ENCODE measurements around the gene FKBP9. TPM values are rescaled to one million over a fixed set of nuclear protein-coding genes. Genes with fewer than 3 reads are reported as not detected.
"Not testable (repeated sequence)": the region's sequence is repeated elsewhere in the genome, so short reads cannot be mapped to it uniquely, and the experiment has no call there.

The FKBP9 gene
- total RNA-seq, 1 donor, result 420 TPM

- peaks cover 16% of the 10 kb centered on the region for H3K79me2 ChIP-seq (ENCODE audit: insufficient read depth, low read length)
Observed at GRCh38 chr7:32964461-32965159, 7.4 kb downstream of the FKBP9 start.

GRCh38 chr7:32966489-32967267, 9.4 kb downstream of the FKBP9 start:
- H3K9me3 ChIP-seq (ENCODE audit: low read depth, low read length); H3K27me3 ChIP-seq (ENCODE audit: insufficient read depth, low read length); H3K79me2 ChIP-seq (ENCODE audit: insufficient read depth, low read length); H2AFZ ChIP-seq (ENCODE audit: low read length); H4K20me1 ChIP-seq (ENCODE audit: insufficient read depth, low read length); H3K4me1 ChIP-seq (ENCODE audit: insufficient read depth, low read length); H3K4me3 ChIP-seq (ENCODE audit: insufficient read depth, low read length); DNase-seq (ENCODE audit: insufficient read length, low spot score, missing footprints); H3K4me2 ChIP-seq (ENCODE audit: insufficient read depth, low read length); H3K36me3 ChIP-seq (ENCODE audit: insufficient read depth, low read length); H3K27ac ChIP-seq (ENCODE audit: low read depth, low read length): not testable (repeated sequence)

More at GRCh38 chr7:32964461-32965159, 7.4 kb downstream of the FKBP9 start:
- peak overlapping the region; percentile 55 for H3K4me2 ChIP-seq (ENCODE audit: insufficient read depth, low read length)
- not testable (repeated sequence) for DNase-seq (ENCODE audit: insufficient read length, low spot score, missing footprints); H2AFZ ChIP-seq (ENCODE audit: low read length); H3K27me3 ChIP-seq (ENCODE audit: insufficient read depth, low read length); H3K27ac ChIP-seq (ENCODE audit: low read depth, low read length); H3K9me3 ChIP-seq (ENCODE audit: low read depth, low read length); H4K20me1 ChIP-seq (ENCODE audit: insufficient read depth, low read length); H3K36me3 ChIP-seq (ENCODE audit: insufficient read depth, low read length); H3K4me1 ChIP-seq (ENCODE audit: insufficient read depth, low read length); H3K4me3 ChIP-seq (ENCODE audit: insufficient read depth, low read length)
- peak; percentile 27 for TF ChIP-seq CTCF (IDR thresholded peaks at IDR 0.05; ENCODE audit: extremely low read depth, low read depth, low read length)

- not testable (repeated sequence) for H4K20me1 ChIP-seq (ENCODE audit: insufficient read depth, low read length); H3K4me2 ChIP-seq (ENCODE audit: insufficient read depth, low read length); H3K36me3 ChIP-seq (ENCODE audit: insufficient read depth, low read length); H3K4me3 ChIP-seq (ENCODE audit: insufficient read depth, low read length); H3K27me3 ChIP-seq (ENCODE audit: insufficient read depth, low read length); H3K27ac ChIP-seq (ENCODE audit: low read depth, low read length); DNase-seq (ENCODE audit: insufficient read length, low spot score, missing footprints); H3K79me2 ChIP-seq (ENCODE audit: insufficient read depth, low read length); H3K9me3 ChIP-seq (ENCODE audit: low read depth, low read length); H3K4me1 ChIP-seq (ENCODE audit: insufficient read depth, low read length); H2AFZ ChIP-seq (ENCODE audit: low read length)
Observed at GRCh38 chr7:32967268-32967582, 10.0 kb downstream of the FKBP9 start.

GRCh38 chr7:32971967-32972366, 14.7 kb downstream of the FKBP9 start:
- not testable (repeated sequence) for H4K20me1 ChIP-seq (ENCODE audit: insufficient read depth, low read length); H2AFZ ChIP-seq (ENCODE audit: low read length); H3K4me2 ChIP-seq (ENCODE audit: insufficient read depth, low read length); H3K9me3 ChIP-seq (ENCODE audit: low read depth, low read length); H3K27ac ChIP-seq (ENCODE audit: low read depth, low read length); H3K36me3 ChIP-seq (ENCODE audit: insufficient read depth, low read length); H3K4me3 ChIP-seq (ENCODE audit: insufficient read depth, low read length); H3K27me3 ChIP-seq (ENCODE audit: insufficient read depth, low read length); DNase-seq (ENCODE audit: insufficient read length, low spot score, missing footprints); H3K79me2 ChIP-seq (ENCODE audit: insufficient read depth, low read length); H3K4me1 ChIP-seq (ENCODE audit: insufficient read depth, low read length)

DNA sequence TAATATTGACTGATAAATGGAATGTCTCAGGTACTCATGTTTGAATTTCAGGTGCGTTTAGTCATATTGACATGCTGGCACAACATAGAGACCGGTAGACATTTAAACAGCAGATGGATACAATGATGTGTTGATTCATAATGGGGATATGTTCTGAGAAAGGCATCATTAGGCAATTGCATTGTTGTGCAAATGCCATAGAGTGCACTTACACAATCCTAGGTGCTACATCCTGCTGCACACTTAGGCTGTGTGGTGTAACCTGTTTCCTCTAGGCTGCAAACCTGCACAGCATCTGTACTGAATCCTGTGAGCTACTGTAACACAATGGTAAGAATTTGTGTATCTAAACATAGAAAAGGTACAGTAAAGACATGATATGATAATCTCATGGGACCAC, 19.9 kb downstream of the FKBP9 start:
- not testable (repeated sequence) for H3K27me3 ChIP-seq (ENCODE audit: insufficient read depth, low read length); H3K79me2 ChIP-seq (ENCODE audit: insufficient read depth, low read length); H4K20me1 ChIP-seq (ENCODE audit: insufficient read depth, low read length); H3K9me3 ChIP-seq (ENCODE audit: low read depth, low read length); DNase-seq (ENCODE audit: insufficient read length, low spot score, missing footprints); H3K36me3 ChIP-seq (ENCODE audit: insufficient read depth, low read length); H3K4me3 ChIP-seq (ENCODE audit: insufficient read depth, low read length); H3K4me1 ChIP-seq (ENCODE audit: insufficient read depth, low read length); H3K27ac ChIP-seq (ENCODE audit: low read depth, low read length); H2AFZ ChIP-seq (ENCODE audit: low read length); H3K4me2 ChIP-seq (ENCODE audit: insufficient read depth, low read length)

DNA sequence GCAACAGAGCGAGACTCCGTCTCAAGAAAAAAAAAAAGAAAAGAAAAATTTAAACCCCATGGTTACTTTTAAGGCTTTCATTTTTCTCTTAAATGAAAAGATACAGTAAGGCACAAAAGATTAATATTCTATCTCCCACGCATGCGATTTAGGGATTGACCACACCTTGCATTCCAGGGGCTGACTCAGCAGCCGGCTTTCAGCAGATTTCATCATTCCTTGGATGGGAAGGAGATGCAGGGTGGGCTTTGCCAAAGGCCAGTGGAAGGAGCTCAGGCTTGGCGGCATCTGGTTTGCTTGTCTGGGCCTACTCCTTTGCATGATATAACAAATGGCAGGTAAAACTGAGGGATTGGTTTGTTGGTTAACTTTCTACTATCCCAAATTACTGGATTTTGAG, 22.0 kb downstream of the FKBP9 start:
- peak; percentile 30 for DNase-seq (ENCODE audit: insufficient read length, low spot score, missing footprints)
- not testable (repeated sequence) for H3K27me3 ChIP-seq (ENCODE audit: insufficient read depth, low read length); H3K36me3 ChIP-seq (ENCODE audit: insufficient read depth, low read length); H3K79me2 ChIP-seq (ENCODE audit: insufficient read depth, low read length); H3K9me3 ChIP-seq (ENCODE audit: low read depth, low read length); H3K4me3 ChIP-seq (ENCODE audit: insufficient read depth, low read length); H4K20me1 ChIP-seq (ENCODE audit: insufficient read depth, low read length); H3K4me2 ChIP-seq (ENCODE audit: insufficient read depth, low read length); H2AFZ ChIP-seq (ENCODE audit: low read length); H3K27ac ChIP-seq (ENCODE audit: low read depth, low read length); H3K4me1 ChIP-seq (ENCODE audit: insufficient read depth, low read length)

GRCh38 chr7:32979902-32980301, 22.7 kb downstream of the FKBP9 start:
- H3K79me2 ChIP-seq (ENCODE audit: insufficient read depth, low read length); H4K20me1 ChIP-seq (ENCODE audit: insufficient read depth, low read length); H3K36me3 ChIP-seq (ENCODE audit: insufficient read depth, low read length); DNase-seq (ENCODE audit: insufficient read length, low spot score, missing footprints); H3K4me1 ChIP-seq (ENCODE audit: insufficient read depth, low read length); H3K9me3 ChIP-seq (ENCODE audit: low read depth, low read length); H2AFZ ChIP-seq (ENCODE audit: low read length); H3K4me3 ChIP-seq (ENCODE audit: insufficient read depth, low read length); H3K27ac ChIP-seq (ENCODE audit: low read depth, low read length); H3K4me2 ChIP-seq (ENCODE audit: insufficient read depth, low read length); H3K27me3 ChIP-seq (ENCODE audit: insufficient read depth, low read length): not testable (repeated sequence)

DNA sequence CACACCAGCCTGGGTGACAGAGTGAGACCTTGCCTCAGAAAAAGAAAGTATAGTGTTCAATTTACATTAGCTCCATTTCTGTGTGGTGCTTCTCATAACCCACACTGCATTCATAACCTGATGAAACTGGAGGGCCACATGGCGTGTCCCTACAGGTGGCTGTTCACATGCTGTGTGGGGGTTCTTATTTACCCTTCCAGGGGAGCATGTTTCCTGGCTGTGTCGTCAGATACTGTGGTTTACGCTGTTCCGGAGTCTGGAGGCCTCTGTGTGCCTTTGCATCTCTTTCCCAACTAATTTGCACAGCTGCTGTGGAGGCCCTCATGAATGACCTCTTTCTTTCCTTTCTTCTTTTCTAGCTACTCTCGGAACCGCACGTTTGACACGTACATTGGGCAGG, 30.9 kb downstream of the FKBP9 start:
- H3K4me2 ChIP-seq (ENCODE audit: insufficient read depth, low read length); H4K20me1 ChIP-seq (ENCODE audit: insufficient read depth, low read length); H3K4me3 ChIP-seq (ENCODE audit: insufficient read depth, low read length); H3K4me1 ChIP-seq (ENCODE audit: insufficient read depth, low read length); H3K27ac ChIP-seq (ENCODE audit: low read depth, low read length); H3K79me2 ChIP-seq (ENCODE audit: insufficient read depth, low read length); H3K27me3 ChIP-seq (ENCODE audit: insufficient read depth, low read length); H3K9me3 ChIP-seq (ENCODE audit: low read depth, low read length); DNase-seq (ENCODE audit: insufficient read length, low spot score, missing footprints); H2AFZ ChIP-seq (ENCODE audit: low read length); H3K36me3 ChIP-seq (ENCODE audit: insufficient read depth, low read length): not testable (repeated sequence)

Data from osteoblast (primary cell).